Body of pancreas (tissue), 4 donors: ENCODE data around the gene SLC24A3. TPM values are rescaled to one million over a fixed set of nuclear protein-coding genes. Genes with fewer than 3 reads are reported as not detected.

ENCODE experiments used
- ATAC-seq: fragments of 150-250 bp; one replicate; pipeline ENCODE4 v1.9.1; 2016
- DNase-seq, 4 donors: peaks; one replicate each; pipeline ENCODE4 v3.0.0-alpha.2; 2019
- H3K27ac ChIP-seq, 4 donors: fragments of 200-600 bp; sonication (generic); 1 replicate in 3 of 4; 2 replicates in 1 of 4; pipeline versions ENCODE4 v1.5.1 to v1.6.1; 2016 to 2019; ENCODE audit warnings: mild to moderate bottlenecking in 1 of 4, mixed read lengths in 1 of 4, moderate library complexity in 1 of 4
- H3K27me3 ChIP-seq, 2 donors: fragments of 200-600 bp; sonication (generic); one replicate each; pipeline ENCODE4 v1.6.0; 2016; ENCODE audit warnings: mild to moderate bottlenecking in 1 of 2
- H3K36me3 ChIP-seq, 2 donors: fragments of 200-600 bp; sonication (generic); replicated peaks in 1 of 2; 2 replicates each; pipeline ENCODE4 v1.5.1; 2016; ENCODE audit warnings: low read depth in 2 of 2; ENCODE audit not compliant: insufficient read depth in 1 of 2
- H3K4me1 ChIP-seq: fragments of 200-600 bp; sonication (generic); one replicate; pipeline ENCODE4 v1.6.0; 2016
- H3K4me3 ChIP-seq, 2 donors: fragments of 200-600 bp; sonication (generic); 1 replicate in 1 of 2; 2 replicates in 1 of 2; pipeline ENCODE4 v1.5.1; 2016 to 2019
- H3K9me3 ChIP-seq, 3 donors: fragments of 200-600 bp; sonication (generic); 1 replicate in 2 of 3; 2 replicates in 1 of 3; pipeline ENCODE4 v1.5.1; 2016
- POLR2A ChIP-seq, 3 donors: fragments of 450-650 bp; IDR thresholded peaks; one replicate each; pipeline ENCODE4 v1.6.1; 2016; ENCODE audit warnings: antibody characterized with exemption in 3 of 3, mild to moderate bottlenecking in 2 of 3
- WGBS, 2 donors: methylation state at CpG; one replicate each; pipeline ENCODE4 v1.1.5; 2017; 5-methylcytosine and 5-hydroxymethylcytosine counted together
- intact Hi-C: fragments of 100-400 bp; cut with DNase I; formaldehyde crosslinking; loops from one replicate; pipeline ENCODE4 v1.15.1; 2023
- total RNA-seq, 2 donors: library from RNA; depleted of rRNA; stranded (reverse); fragments of >200 nt; gene quantifications; one replicate each; pipeline ENCODE4 v1.1.0, GENCODE V29; 2016
- TF ChIP-seq, protein P1 (sequence below), 7 experiments: fragments of 450-650 bp in 4 of 7; fragments of 200-600 bp in 3 of 7; sonication (generic) in 3 of 7; IDR thresholded peaks; one replicate each; pipeline ENCODE4 v1.5.1; 2016 to 2019; ENCODE audit warnings: antibody characterized with exemption in 7 of 7

SLC24A3 gene
- total RNA-seq, 2 donors from 2014 or later: 0.66 to 1.0 TPM

DNA sequence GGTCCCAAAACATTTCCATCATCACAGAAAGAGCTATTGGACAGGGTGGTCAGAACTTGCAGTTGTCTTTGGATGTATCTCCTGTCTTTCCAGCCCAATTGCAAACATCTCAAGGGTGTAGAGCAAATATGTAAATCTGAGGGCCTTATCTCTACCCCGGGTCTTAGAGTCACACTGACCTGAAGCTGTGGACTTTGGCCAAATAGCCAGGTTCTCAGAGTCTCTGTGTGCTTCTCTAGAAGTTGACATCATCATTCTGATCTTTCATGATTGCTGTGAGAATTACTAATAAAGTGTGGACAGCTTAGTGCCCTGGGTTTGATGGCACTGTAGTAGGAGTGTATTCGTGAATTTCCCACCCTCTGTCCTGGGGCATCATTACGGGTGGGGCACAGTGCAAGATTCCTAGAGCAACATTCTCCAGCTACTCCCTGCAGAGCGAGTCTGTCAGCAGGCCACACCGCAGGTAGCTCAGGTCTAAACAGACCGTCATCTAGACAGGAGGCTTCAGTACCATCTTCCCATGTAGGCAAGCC lies 71.1 kb downstream of the SLC24A3 start:
- H3K4me1 ChIP-seq: no peaks in the 10 kb centered on the region
- no peak for ATAC-seq
- no peak overlapping the region for H3K27ac ChIP-seq
- TF ChIP-seq POLR2A (IDR thresholded peaks at IDR 0.05): no peak
- TF ChIP-seq, protein P1, sequence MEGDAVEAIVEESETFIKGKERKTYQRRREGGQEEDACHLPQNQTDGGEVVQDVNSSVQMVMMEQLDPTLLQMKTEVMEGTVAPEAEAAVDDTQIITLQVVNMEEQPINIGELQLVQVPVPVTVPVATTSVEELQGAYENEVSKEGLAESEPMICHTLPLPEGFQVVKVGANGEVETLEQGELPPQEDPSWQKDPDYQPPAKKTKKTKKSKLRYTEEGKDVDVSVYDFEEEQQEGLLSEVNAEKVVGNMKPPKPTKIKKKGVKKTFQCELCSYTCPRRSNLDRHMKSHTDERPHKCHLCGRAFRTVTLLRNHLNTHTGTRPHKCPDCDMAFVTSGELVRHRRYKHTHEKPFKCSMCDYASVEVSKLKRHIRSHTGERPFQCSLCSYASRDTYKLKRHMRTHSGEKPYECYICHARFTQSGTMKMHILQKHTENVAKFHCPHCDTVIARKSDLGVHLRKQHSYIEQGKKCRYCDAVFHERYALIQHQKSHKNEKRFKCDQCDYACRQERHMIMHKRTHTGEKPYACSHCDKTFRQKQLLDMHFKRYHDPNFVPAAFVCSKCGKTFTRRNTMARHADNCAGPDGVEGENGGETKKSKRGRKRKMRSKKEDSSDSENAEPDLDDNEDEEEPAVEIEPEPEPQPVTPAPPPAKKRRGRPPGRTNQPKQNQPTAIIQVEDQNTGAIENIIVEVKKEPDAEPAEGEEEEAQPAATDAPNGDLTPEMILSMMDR (IDR thresholded peaks at IDR 0.05): no peak
- no peaks in the 10 kb centered on the region for H3K27me3 ChIP-seq
- WGBS, 2 donors: 66% methylated on average over 6 of the region's 6 CpGs
- intact Hi-C loops: no loop called here
- DNase-seq: no peak
- no peak overlapping the region for H3K4me3 ChIP-seq
- no peaks in the 10 kb centered on the region for H3K36me3 ChIP-seq
- H3K9me3 ChIP-seq: no peaks in the 10 kb centered on the region

DNA sequence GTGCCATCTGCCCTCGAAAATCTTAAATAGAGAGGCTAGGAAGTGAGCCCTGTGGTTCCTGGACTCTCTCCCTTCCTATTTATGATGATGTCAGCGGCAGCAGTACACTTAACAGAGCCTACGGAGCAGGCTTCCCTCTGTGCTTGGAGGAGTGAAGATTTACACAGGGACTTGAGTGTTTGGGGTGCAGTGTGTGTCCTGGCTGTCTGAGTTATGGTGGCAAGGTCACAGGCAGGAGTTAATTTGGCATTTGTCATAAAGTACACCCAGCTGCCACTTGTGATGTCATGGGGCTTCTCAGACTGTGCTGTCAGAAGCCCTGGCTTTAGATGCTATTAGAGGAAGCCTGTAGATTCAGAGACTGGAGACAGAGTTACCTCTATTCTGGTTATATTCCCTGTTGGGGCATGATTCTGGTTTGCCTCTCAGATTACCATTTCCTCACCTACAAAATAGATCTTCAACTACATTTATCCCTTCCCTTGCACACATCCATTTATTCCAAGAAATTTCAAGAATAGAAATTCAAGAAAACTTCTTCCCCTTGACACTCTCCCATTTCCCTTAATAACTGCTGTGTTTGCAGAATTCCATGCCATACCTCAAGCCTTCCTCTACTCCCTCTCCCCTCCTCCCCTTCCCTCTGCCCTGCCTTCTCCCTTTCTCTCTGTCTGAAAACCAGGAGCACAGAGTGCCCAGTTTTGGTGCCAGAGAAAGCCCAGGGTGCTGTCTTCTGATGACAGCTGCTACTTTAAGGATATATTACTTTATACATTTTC lies 72.1 kb downstream of the SLC24A3 start:
- H3K27me3 ChIP-seq: no peaks in the 10 kb centered on the region
- intact Hi-C loops: no loop called here
- DNase-seq (no peak), ATAC-seq (no peak)
- WGBS, 2 donors: 37 to 45% methylated on average over 3 of the region's 3 CpGs
- no peaks in the 10 kb centered on the region for H3K4me1 ChIP-seq
- no peak overlapping the region for H3K4me3 ChIP-seq
- H3K27ac ChIP-seq: no peak overlapping the region
- TF ChIP-seq POLR2A (IDR thresholded peaks at IDR 0.05): no peak
- TF ChIP-seq, protein P1 (IDR thresholded peaks at IDR 0.05): no peak
- H3K36me3 ChIP-seq: no peaks in the 10 kb centered on the region
- H3K9me3 ChIP-seq: no peaks in the 10 kb centered on the region

DNA sequence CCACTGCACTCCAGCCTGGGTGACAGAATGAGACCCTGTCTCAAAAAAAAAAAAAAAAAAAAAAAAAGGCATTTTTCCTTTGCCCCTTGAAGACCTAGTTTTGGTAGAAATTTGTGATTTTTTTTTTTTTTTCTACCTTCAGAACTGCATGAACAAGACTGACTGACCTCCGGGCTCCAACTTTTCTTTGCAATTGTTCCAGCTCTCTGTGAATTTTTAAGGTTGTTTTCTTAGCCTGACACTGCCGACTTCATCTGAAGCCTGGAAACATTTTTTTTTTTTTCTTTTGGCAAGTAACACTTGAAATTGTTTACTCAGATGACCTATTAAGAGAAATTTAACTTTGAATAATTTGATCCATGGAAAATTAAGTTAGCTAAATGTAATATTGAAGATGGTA lies 73.0 kb downstream of the SLC24A3 start:
- H3K27me3 ChIP-seq: no peaks in the 10 kb centered on the region
- WGBS, 2 donors: 63 to 65% methylated on average over 2 of the region's 2 CpGs
- TF ChIP-seq, protein P1 (IDR thresholded peaks at IDR 0.05): no peak
- TF ChIP-seq POLR2A (IDR thresholded peaks at IDR 0.05): no peak
- DNase-seq (no peak), ATAC-seq (no peak)
- no peak overlapping the region for H3K4me3 ChIP-seq
- no peak overlapping the region for H3K27ac ChIP-seq
- no peaks in the 10 kb centered on the region for H3K4me1 ChIP-seq
- intact Hi-C loops: no loop called here
- H3K9me3 ChIP-seq: no peaks in the 10 kb centered on the region
- no peaks in the 10 kb centered on the region for H3K36me3 ChIP-seq

DNA sequence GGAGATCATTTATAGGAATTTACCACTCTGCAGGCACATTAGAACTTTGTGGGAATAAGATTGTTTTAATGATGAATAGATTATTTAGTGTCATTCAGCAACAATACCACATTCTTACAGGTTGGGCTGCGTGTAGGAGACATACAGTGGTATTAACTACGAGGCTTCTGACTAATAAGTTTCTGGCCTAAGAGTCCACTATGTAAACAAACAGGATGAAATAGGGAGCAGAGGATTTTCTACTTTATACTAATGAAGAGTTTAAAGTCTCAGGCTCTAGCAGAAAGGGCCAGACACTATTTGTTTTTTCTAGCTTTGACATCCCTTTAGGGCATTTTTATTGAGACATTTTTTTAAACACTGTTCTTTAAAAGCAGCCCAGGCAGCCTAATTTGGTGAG lies 75.6 kb downstream of the SLC24A3 start:
- no peak overlapping the region for H3K4me3 ChIP-seq
- no peak overlapping the region for H3K27ac ChIP-seq
- no peaks in the 10 kb centered on the region for H3K9me3 ChIP-seq
- no peaks in the 10 kb centered on the region for H3K4me1 ChIP-seq
- no peak for TF ChIP-seq POLR2A (IDR thresholded peaks at IDR 0.05)
- TF ChIP-seq, protein P1 (IDR thresholded peaks at IDR 0.05): no peak
- intact Hi-C loops: no loop called here
- no peaks in the 10 kb centered on the region for H3K27me3 ChIP-seq
- no peaks in the 10 kb centered on the region for H3K36me3 ChIP-seq
- no peak for DNase-seq
- ATAC-seq: no peak
- 29 to 44% methylated on average over 2 of the region's 2 CpGs for whole genome bisulfite sequencing, 2 donors

DNA sequence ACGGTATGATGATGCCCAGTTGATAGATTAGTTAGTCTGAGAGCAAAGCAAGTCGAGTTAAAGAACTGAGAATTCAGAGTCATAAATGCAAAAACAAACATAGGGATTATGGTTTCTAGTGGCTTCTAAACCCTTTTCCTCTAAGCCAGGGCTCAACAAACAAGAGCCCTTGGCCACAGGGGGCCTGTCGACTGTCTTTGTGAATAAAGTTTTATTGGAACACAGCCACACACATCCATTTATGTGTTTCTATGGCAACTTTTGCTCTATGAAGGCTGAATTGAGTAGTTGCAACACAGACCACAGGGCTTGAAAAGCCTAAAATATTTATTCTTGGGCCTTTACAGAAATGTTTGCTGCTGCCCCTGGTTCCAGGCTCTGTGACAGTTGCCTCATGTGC lies 76.2 kb downstream of the SLC24A3 start:
- Histone ChIP-seq H3K36me3 (no peaks in the 10 kb centered on the region), H3K4me1 (no peaks in the 10 kb centered on the region), H3K27ac (no peak overlapping the region), H3K9me3 (no peaks in the 10 kb centered on the region), H3K27me3 (no peaks in the 10 kb centered on the region), H3K4me3 (no peak overlapping the region)
- DNase-seq: no peak
- TF ChIP-seq, protein P1 (IDR thresholded peaks at IDR 0.05): no peak
- TF ChIP-seq POLR2A (IDR thresholded peaks at IDR 0.05): no peak
- no peak for ATAC-seq
- 32 to 33% methylated on average over 3 of the region's 3 CpGs for WGBS, 2 donors
- intact Hi-C loops: no loop called here
